ENCODE measurements around the gene TMEM252. TPM values are rescaled to one million over a fixed set of nuclear protein-coding genes. Genes with fewer than 3 reads are reported as not detected.

Gene TMEM252
- total and polyA plus RNA-seq, 8 donors = not detected

- H3K9me3 ChIP-seq = peaks cover 0 to 5% (median 2%) of the 10 kb centered on the region in 4 donors
- H3K27me3 ChIP-seq = no peaks in the 10 kb centered on the region
- peaks cover under 1 to 23% (median 12%) of the 10 kb centered on the region in 4 donors for H3K4me1 ChIP-seq
- no peak for TF ChIP-seq CTCF (IDR thresholded peaks at IDR 0.05)
- TF ChIP-seq POLR2A (IDR thresholded peaks at IDR 0.05) = no peak
- no peak for TF ChIP-seq EP300 (IDR thresholded peaks at IDR 0.05)
- no peak for TF ChIP-seq POLR2AphosphoS5 (IDR thresholded peaks at IDR 0.05)
- peak overlapping the region in 2 of 5 donors; percentile 10 to 60 for H3K27ac ChIP-seq
- WGBS, 5 donors = 92 to 95% (median 93%) methylated on average over 4 of the region's 4 CpGs
- intact Hi-C loops (cut with DNase I; ENCODE audit: low total_unique reads) = no loop called here
- no peak overlapping the region for H3K4me3 ChIP-seq
- no peak for DNase-seq
- peaks cover 0 to 12% (median 0%) of the 10 kb centered on the region in 4 donors for H3K36me3 ChIP-seq
Observed at GRCh38 chr9:68513981-68514380, 26.7 kb downstream of the TMEM252 start.

GRCh38 chr9:68513385-68513784 is 27.3 kb downstream of the TMEM252 start:
- no peak for TF ChIP-seq EP300 (IDR thresholded peaks at IDR 0.05)
- no peak for TF ChIP-seq POLR2AphosphoS5 (IDR thresholded peaks at IDR 0.05)
- TF ChIP-seq POLR2A (IDR thresholded peaks at IDR 0.05) = no peak
- TF ChIP-seq CTCF (IDR thresholded peaks at IDR 0.05) = no peak
- peaks cover 0 to 12% (median 0%) of the 10 kb centered on the region in 4 donors for H3K36me3 ChIP-seq
- DNase-seq = peak in 1 of 2 donors; percentile 40

GRCh38 chr9:68509689-68510088 is 31.0 kb downstream of the TMEM252 start:
- TF ChIP-seq EP300 (IDR thresholded peaks at IDR 0.05) (no peak), POLR2AphosphoS5 (IDR thresholded peaks at IDR 0.05) (no peak), POLR2A (IDR thresholded peaks at IDR 0.05) (no peak), CTCF (IDR thresholded peaks at IDR 0.05) (no peak)
- no peak for DNase-seq
- Histone ChIP-seq H3K4me3 (no peak overlapping the region), H3K4me1 (peaks cover 10 to 48% (median 30%) of the 10 kb centered on the region in 4 donors), H3K27me3 (no peaks in the 10 kb centered on the region), H3K27ac (peak overlapping the region in 4 of 5 donors; percentile 52 to 76 (median 65)), H3K36me3 (no peaks in the 10 kb centered on the region), H3K9me3 (no peaks in the 10 kb centered on the region)
- intact Hi-C loops (cut with DNase I; ENCODE audit: low total_unique reads) = no loop called here

More at GRCh38 chr9:68513385-68513784, 27.3 kb downstream of the TMEM252 start:
- peaks cover 3 to 29% (median 16%) of the 10 kb centered on the region in 4 donors for H3K4me1 ChIP-seq
- H3K9me3 ChIP-seq = peaks cover 0 to 5% (median 2%) of the 10 kb centered on the region in 4 donors
- H3K4me3 ChIP-seq = no peak overlapping the region
- H3K27me3 ChIP-seq = no peaks in the 10 kb centered on the region
- H3K27ac ChIP-seq = no peak overlapping the region
- intact Hi-C loops (cut with DNase I; ENCODE audit: low total_unique reads) = no loop called here
- 49 to 69% (median 55%) methylated on average over 3 of the region's 3 CpGs for WGBS, 5 donors

GRCh38 chr9:68508547-68508946 is 32.1 kb downstream of the TMEM252 start:
- Histone ChIP-seq H3K4me3 (no peak overlapping the region), H3K9me3 (no peaks in the 10 kb centered on the region), H3K27me3 (no peaks in the 10 kb centered on the region), H3K4me1 (peaks cover 10 to 39% (median 26%) of the 10 kb centered on the region in 4 donors), H3K36me3 (no peaks in the 10 kb centered on the region), H3K27ac (peak overlapping the region in 4 of 5 donors; percentile 52 to 76 (median 65))
- WGBS, 5 donors = 56 to 70% (median 63%) methylated on average over 2 of the region's 2 CpGs
- no peak for DNase-seq
- TF ChIP-seq EP300 (IDR thresholded peaks at IDR 0.05) = no peak
- no peak for TF ChIP-seq POLR2A (IDR thresholded peaks at IDR 0.05)
- TF ChIP-seq CTCF (IDR thresholded peaks at IDR 0.05) = no peak
- TF ChIP-seq POLR2AphosphoS5 (IDR thresholded peaks at IDR 0.05) = no peak
- intact Hi-C loops (cut with DNase I; ENCODE audit: low total_unique reads) = no loop called here
